ENCODE results near the gene FKBP15. TPM values are rescaled to one million over a fixed set of nuclear protein-coding genes. Genes with fewer than 3 reads are reported as not detected.

Gene FKBP15
- total and polyA plus RNA-seq, 2 of the 4 experiments (the other 2 are of a cell fraction), result 20.4 to 25.5 TPM

DNA sequence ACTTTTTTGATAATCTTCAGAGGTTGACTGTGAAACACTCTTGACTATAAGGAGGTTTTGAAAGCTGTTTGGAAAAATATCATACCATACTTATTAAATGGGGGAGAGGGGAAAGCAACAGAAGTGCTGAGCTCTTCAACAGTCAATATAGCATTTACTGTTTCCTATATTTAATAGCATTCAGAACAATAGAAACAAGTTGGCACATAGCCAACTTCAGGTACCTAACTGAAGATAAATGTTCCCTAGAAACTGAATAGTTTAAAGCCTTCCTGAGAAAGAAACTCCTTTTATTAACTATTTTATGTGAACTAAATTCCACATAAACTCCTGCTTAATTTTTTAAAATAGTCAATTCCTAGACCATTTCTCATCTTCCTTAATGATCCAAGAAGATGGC lies 26.6 kb upstream of the FKBP15 start:
- CTCF ChIA-PET, result interaction anchor here (0.6 kb wide), 1 partner anchor 83 kb away, joined by 4 read pairs; no protein-coding TSS in a partner anchor

More for the DNA sequence above, 26.6 kb upstream of the FKBP15 start:
- H3K4me2 ChIP-seq (ENCODE audit: low read depth, low read length), result no peak overlapping the region
- H3K36me3 ChIP-seq (ENCODE audit: control insufficient read depth, insufficient read depth, low read length), result no peaks in the 10 kb centered on the region
- no peak overlapping the region for H2AK5ac ChIP-seq (ENCODE audit: low read depth, low read length)
- peaks cover 9% of the 10 kb centered on the region for H4K20me1 ChIP-seq (ENCODE audit: insufficient read depth, low read length)
- dilution Hi-C loops (cut with HindIII; ENCODE audit: low sequenced_read_pairs, unreplicated experiment), result no loop called here
- H4K8ac ChIP-seq (ENCODE audit: low read depth in 2 of 2, low read length in 2 of 2), result no peak overlapping the region
- H3K4ac ChIP-seq (ENCODE audit: low read depth, low read length), result no peak overlapping the region
- H3K9me3 ChIP-seq (ENCODE audit: control insufficient read depth, insufficient read depth, low read length), result peaks cover 2% of the 10 kb centered on the region; the same call in 1 of the 2 replicates
- H3K56ac ChIP-seq (ENCODE audit: extremely low read depth, insufficient read depth, low read length), result no peak overlapping the region
- no peak for ATAC-seq (ENCODE audit: low read depth)
- DNase-seq, result no peak
- no peaks in the 10 kb centered on the region for H3K4me1 ChIP-seq (ENCODE audit: control insufficient read depth, insufficient read depth, low read length)
- H3K14ac ChIP-seq (replicated peaks; ENCODE audit: low read depth, low read length), result no peak overlapping the region
- H3K18ac ChIP-seq (ENCODE audit: low read depth, low read length), result no peak overlapping the region
- H3K27ac ChIP-seq (ENCODE audit: insufficient read depth, low read length), result no peak overlapping the region
- H3K79me1 ChIP-seq (ENCODE audit: low read depth in 1 of 2, low read length in 2 of 2), result peaks cover 16 to 28% of the 10 kb centered on the region in 2 experiments
- no peak overlapping the region for H4K5ac ChIP-seq (ENCODE audit: low read depth, low read length)
- H2BK15ac ChIP-seq (ENCODE audit: low read depth, low read length), result no peak overlapping the region
- H2BK120ac ChIP-seq (ENCODE audit: low read depth, low read length), result no peak overlapping the region
- no peak overlapping the region for H3K9ac ChIP-seq (ENCODE audit: low read depth, low read length)
- no peaks in the 10 kb centered on the region for H3K9me1 ChIP-seq (ENCODE audit: insufficient read depth, low read length)
- intact Hi-C loops (cut with micrococcal nuclease), result no loop called here
- no peaks in the 10 kb centered on the region for H3K27me3 ChIP-seq (ENCODE audit: control insufficient read depth, insufficient read depth, low read length)
- no peak overlapping the region for H2BK5ac ChIP-seq (ENCODE audit: low read depth, low read length, poor library complexity, severe bottlenecking)
- no peak overlapping the region for H3K23ac ChIP-seq (ENCODE audit: low read depth, low read length)
- H2AFZ ChIP-seq (replicated peaks; ENCODE audit: low read length, poor library complexity), result no peak overlapping the region
- H4K91ac ChIP-seq (ENCODE audit: insufficient read depth, low read depth, low read length), result no peak overlapping the region
- no peak overlapping the region for H3K4me3 ChIP-seq (ENCODE audit: insufficient read depth, low read depth, low read length)
- H2AK9ac ChIP-seq (replicated peaks; ENCODE audit: low read depth, low read length, poor library complexity), result no peak overlapping the region
- POLR2A ChIA-PET (ENCODE audit: unreplicated experiment), result no interaction called here
- TF ChIP-seq BHLHE40 (IDR thresholded peaks at IDR 0.05; ENCODE audit: low read depth, low read length) (no peak), ELK1 (IDR thresholded peaks at IDR 0.05; ENCODE audit: borderline replicate concordance, low read depth, low read length) (no peak), RCOR1 (IDR thresholded peaks at IDR 0.05; ENCODE audit: insufficient replicate concordance, low read length) (no peak), CEBPB (IDR thresholded peaks at IDR 0.05; ENCODE audit: low read depth, low read length) (no peak), MAFK (IDR thresholded peaks at IDR 0.05; ENCODE audit: low read depth, low read length) (no peak), FOS (IDR thresholded peaks at IDR 0.05; ENCODE audit: low read depth, low read length) (no peak), MAZ (IDR thresholded peaks at IDR 0.05; ENCODE audit: borderline replicate concordance, low read depth, low read length) (no peak), CHD1 (IDR thresholded peaks at IDR 0.05; ENCODE audit: low read depth, low read length) (no peak), SMC3 (IDR thresholded peaks at IDR 0.05; ENCODE audit: low read depth, low read length) (no peak), RAD21 (IDR thresholded peaks at IDR 0.05; ENCODE audit: low read length) (no peak), NFE2L2 (IDR thresholded peaks at IDR 0.05; ENCODE audit: low read depth, low read length) (no peak), RFX5 (IDR thresholded peaks at IDR 0.05; ENCODE audit: low read depth, low read length) (no peak), POLR2A (IDR thresholded peaks at IDR 0.05; ENCODE audit: low read depth, low read length) (no peak), USF2 (IDR thresholded peaks at IDR 0.05; ENCODE audit: low read depth, low read length) (no peak), MXI1 (IDR thresholded peaks at IDR 0.05; ENCODE audit: borderline replicate concordance, low read depth, low read length) (no peak)
- TF ChIP-seq, protein P1, sequence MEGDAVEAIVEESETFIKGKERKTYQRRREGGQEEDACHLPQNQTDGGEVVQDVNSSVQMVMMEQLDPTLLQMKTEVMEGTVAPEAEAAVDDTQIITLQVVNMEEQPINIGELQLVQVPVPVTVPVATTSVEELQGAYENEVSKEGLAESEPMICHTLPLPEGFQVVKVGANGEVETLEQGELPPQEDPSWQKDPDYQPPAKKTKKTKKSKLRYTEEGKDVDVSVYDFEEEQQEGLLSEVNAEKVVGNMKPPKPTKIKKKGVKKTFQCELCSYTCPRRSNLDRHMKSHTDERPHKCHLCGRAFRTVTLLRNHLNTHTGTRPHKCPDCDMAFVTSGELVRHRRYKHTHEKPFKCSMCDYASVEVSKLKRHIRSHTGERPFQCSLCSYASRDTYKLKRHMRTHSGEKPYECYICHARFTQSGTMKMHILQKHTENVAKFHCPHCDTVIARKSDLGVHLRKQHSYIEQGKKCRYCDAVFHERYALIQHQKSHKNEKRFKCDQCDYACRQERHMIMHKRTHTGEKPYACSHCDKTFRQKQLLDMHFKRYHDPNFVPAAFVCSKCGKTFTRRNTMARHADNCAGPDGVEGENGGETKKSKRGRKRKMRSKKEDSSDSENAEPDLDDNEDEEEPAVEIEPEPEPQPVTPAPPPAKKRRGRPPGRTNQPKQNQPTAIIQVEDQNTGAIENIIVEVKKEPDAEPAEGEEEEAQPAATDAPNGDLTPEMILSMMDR (conservative IDR thresholded peaks at IDR 0.05; ENCODE audit: low read depth, low read length), result no peak
- no TSS peak for BruUV-seq (replicated peaks)
- no peak overlapping the region for H2BK20ac ChIP-seq (ENCODE audit: low read depth, low read length)
- in situ Hi-C loops (cut with MboI; ENCODE audit: low sequenced_read_pairs), result no loop called here

All from IMR-90 (cell line).